SJSA1 (cell line): Measurements from ENCODE around the gene ZNF280A. TPM values are rescaled to one million over a fixed set of nuclear protein-coding genes. Genes with fewer than 3 reads are reported as not detected.

Source experiments
- DNase-seq, 2 experiments: peaks; one replicate each; pipeline ENCODE4 v3.0.0-alpha.2; 2015 to 2020; ENCODE audit warnings: low spot score in 2 of 2, low read depth in 1 of 2
- H3K27ac ChIP-seq: fragments of 250-450 bp; sonication (Bioruptor Pico); 2 replicates; pipeline ENCODE4 v1.5.1; 2020; ENCODE audit warnings: mild to moderate bottlenecking, moderate library complexity
- H3K27me3 ChIP-seq: fragments of 250-450 bp; sonication (Bioruptor Pico); replicated peaks from 2 replicates; pipeline ENCODE4 v1.5.1; 2020; ENCODE audit warnings: mild to moderate bottlenecking, moderate library complexity
- H3K36me3 ChIP-seq: fragments of 250-450 bp; sonication (Bioruptor Pico); 2 replicates; pipeline ENCODE4 v1.5.1; 2020; ENCODE audit warnings: mild to moderate bottlenecking
- H3K4me1 ChIP-seq: fragments of 250-450 bp; sonication (Bioruptor Pico); replicated peaks from 2 replicates; pipeline ENCODE4 v1.6.1; 2021; ENCODE audit warnings: mild to moderate bottlenecking
- H3K4me3 ChIP-seq: fragments of 250-450 bp; sonication (Bioruptor Pico); 2 replicates; pipeline ENCODE4 v1.5.1; 2020; ENCODE audit warnings: mild to moderate bottlenecking
- H3K9me3 ChIP-seq: fragments of 250-450 bp; sonication (Bioruptor Pico); replicated peaks from 2 replicates; pipeline ENCODE4 v1.5.1; 2020; ENCODE audit warnings: mild to moderate bottlenecking
- total RNA-seq: library from RNA; depleted of rRNA; stranded (reverse); fragments of >200 nt; shearing (Covaris generic); gene quantifications from 2 replicates; pipeline ENCODE4 v1.2.3, GENCODE V29; 2014

Gene ZNF280A
- total RNA-seq, 1 experiment from 2014 or later, result 0.32 TPM

DNA sequence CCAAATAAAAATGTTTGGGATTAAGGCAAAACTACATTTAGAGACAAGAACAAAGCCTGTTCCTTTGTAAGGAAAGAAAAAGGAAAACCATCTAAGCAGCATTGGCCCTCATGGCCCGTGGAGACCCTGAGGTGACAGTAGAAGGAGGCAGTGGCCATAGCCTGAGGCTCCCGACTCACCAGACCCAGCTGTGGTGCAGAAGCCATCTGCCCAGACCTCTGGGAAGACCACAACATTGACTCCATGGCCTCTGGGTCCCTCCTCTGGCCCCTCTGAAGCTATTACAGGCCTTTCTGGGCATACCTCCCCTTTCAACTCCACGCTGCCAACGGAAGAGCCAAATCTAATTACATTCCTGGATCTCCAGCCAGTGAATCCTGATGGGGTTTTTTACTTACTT lies 32.6 kb upstream of the ZNF280A start:
- no peak for DNase-seq
- Histone ChIP-seq H3K9me3 (no peaks in the 10 kb centered on the region), H3K4me1 (no peaks in the 10 kb centered on the region), H3K27ac (no peak overlapping the region), H3K4me3 (no peak overlapping the region), H3K27me3 (peaks cover 22% of the 10 kb centered on the region), H3K36me3 (no peaks in the 10 kb centered on the region)

DNA sequence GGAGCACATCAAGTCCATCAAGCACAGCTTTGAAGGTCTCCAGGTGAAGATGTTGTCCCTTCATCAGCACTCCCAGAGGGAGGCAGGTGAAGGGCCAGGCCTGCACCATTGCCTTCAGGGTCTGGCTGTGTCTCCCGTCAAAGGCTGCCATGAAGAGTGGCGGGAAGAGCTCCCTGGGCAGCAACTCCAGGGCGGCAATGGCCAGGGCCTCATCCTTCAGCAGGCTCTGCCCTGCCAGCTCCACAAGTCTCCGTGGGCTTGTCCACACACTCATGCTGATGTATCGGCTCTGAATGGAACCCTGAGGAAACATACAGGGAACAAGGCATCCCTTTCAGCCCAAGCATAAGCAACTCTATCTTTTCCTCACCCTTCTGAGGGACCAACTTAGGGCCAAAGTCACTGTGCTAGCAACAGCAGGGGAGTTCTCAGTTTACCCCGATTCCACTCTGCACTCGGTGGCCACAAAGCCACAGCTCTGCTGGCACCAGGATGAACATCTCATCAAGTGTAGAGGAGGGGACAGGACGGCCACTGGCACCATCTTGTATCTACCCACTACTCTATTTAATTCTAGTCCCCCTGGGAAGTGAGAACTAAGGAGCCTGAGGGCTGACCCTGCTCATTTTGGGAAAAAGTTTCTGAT lies 30.8 kb upstream of the ZNF280A start:
- Histone ChIP-seq H3K27ac (no peak overlapping the region), H3K4me1 (no peaks in the 10 kb centered on the region), H3K36me3 (no peaks in the 10 kb centered on the region), H3K27me3 (peaks cover 30% of the 10 kb centered on the region), H3K4me3 (no peak overlapping the region), H3K9me3 (no peaks in the 10 kb centered on the region)
- DNase-seq, result no peak

DNA sequence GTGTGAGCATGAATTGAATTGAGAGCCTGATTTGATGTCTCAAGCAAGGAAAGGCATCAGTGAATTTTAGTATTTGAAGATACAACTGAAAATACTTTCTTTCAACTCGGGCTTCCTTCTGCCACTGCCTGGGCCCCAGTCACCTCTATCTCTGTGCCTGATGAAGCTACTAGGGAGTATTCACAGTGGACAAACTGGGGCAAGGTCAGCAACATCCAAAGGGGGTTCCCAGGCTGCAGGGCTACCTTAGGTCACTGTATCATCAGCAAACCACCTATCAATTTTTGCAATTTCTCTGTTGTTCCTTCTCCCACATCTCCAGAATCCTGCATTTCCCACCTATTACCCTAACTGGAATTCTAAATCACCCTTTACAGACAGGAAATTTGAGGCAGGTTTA lies 28.8 kb upstream of the ZNF280A start:
- Histone ChIP-seq H3K9me3 (no peaks in the 10 kb centered on the region), H3K4me3 (no peak overlapping the region), H3K27me3 (peaks cover 30% of the 10 kb centered on the region), H3K4me1 (no peaks in the 10 kb centered on the region), H3K27ac (no peak overlapping the region), H3K36me3 (no peaks in the 10 kb centered on the region)
- no peak for DNase-seq

DNA sequence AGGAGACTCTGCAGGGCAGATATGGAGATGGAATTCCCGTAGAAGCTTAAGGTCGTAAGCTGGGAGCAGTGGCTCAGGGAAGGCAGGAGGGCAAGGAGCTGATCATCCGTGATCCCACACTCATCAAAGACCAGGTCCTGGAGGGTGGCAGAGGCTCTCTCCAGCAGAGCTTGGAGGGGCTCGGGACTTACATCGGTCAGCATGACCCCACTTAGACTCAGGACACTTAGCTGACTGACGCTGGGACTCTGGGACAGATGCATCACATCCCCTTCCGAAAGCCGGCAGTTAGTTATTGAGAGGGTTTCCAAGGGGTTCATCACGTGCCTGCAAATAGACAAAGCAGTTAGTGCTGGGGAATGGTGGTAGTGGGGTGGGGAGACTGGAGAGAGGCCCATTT lies 28.2 kb upstream of the ZNF280A start:
- H3K4me3 ChIP-seq, result no peak overlapping the region
- no peak for DNase-seq
- no peaks in the 10 kb centered on the region for H3K9me3 ChIP-seq
- no peaks in the 10 kb centered on the region for H3K36me3 ChIP-seq
- H3K4me1 ChIP-seq, result no peaks in the 10 kb centered on the region
- no peak overlapping the region for H3K27ac ChIP-seq
- H3K27me3 ChIP-seq, result peaks cover 30% of the 10 kb centered on the region

DNA sequence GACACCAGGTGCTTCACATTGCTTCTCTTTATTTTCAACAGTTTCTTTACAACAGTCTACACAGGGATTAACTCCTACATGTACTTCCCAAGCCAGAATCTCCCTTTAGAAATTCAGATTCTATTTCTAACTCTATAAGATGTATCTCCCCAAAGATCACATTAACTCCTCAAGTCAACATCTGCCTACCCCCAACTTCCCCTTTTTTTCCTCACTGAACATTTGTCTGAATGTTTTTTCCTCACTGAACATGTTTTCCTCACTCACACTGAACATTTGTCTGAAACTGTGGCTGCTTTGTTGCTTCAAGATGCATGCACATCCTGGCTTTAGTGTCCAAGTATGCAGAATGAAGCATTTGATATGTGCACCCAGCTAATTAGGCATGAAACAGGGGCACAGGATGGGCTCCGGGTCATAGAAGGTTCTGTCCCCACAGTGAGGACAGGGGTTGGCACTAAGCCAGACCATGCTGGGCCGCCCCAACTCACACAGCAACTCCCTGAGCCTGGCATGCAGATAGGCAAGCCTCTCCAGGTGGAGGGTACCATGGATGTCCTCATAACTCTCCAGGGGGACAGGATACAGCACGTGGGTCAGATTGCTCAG lies 27.7 kb upstream of the ZNF280A start:
- Histone ChIP-seq H3K27ac (no peak overlapping the region), H3K27me3 (peaks cover 31% of the 10 kb centered on the region), H3K4me1 (no peaks in the 10 kb centered on the region), H3K4me3 (no peak overlapping the region), H3K36me3 (no peaks in the 10 kb centered on the region), H3K9me3 (no peaks in the 10 kb centered on the region)
- DNase-seq, result no peak

DNA sequence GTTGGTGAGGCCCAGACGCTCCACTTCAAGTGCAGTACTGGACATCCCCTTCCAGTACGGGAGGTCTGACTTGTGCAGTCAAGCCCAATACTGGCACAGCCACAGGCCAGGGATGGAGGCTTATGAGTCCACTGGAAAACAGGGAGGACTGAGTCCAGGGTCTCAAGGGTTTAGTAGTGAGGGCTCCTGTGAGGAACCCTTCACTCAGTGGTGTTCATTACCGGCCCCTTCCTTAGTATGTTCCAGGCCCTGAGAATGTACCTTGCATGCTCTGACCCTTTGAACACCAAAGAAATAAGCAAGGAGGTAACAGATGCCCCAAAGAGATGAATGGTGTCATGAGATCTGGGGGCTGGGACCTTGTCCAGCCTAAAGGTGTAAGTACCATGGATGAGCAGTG lies 27.2 kb upstream of the ZNF280A start:
- Histone ChIP-seq H3K4me3 (no peak overlapping the region), H3K4me1 (no peaks in the 10 kb centered on the region), H3K27me3 (peaks cover 33% of the 10 kb centered on the region), H3K36me3 (no peaks in the 10 kb centered on the region), H3K27ac (no peak overlapping the region), H3K9me3 (no peaks in the 10 kb centered on the region)
- no peak for DNase-seq

DNA sequence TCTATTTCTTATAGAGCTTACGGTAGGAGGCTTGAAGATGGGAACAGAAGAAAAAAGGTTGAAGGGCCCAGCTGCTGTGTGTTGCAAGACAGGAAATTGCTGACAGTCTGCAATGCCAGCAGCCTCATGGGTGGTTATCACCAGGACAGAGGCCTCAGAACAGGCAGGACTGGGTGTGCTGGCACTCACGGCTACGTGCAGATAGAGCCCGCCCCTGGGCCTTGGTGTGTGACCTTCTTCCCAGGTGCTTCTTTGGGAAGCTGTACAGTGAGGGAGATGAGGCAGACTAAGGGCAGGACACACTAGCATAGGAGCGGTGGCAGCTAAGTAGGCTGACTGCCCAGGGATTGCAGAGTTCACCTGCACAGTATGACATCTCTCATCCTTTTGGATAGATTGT lies 26.4 kb upstream of the ZNF280A start:
- Histone ChIP-seq H3K27ac (no peak overlapping the region), H3K9me3 (no peaks in the 10 kb centered on the region), H3K36me3 (no peaks in the 10 kb centered on the region), H3K4me1 (no peaks in the 10 kb centered on the region), H3K27me3 (peaks cover 31% of the 10 kb centered on the region), H3K4me3 (no peak overlapping the region)
- no peak for DNase-seq

DNA sequence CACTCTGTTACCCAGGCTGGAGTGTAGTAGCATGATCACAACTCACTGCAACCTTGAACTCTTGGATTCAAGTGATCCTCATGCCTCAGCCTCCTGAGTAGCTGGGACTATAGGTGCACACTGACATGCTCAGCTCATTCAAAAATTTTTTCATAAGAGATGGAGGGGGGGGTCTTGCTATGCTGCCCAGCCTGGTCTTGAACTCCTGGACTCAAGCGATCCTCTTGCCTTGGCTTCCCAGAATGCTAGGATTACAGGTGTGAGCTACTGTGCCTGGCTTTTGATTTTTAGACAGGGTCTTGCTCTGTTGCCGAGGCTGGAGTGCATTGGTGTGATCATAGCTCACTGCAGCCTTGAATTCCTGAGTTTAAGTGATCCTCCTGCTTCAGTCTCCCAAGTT lies 25.0 kb upstream of the ZNF280A start:
- Histone ChIP-seq H3K27ac (no peak overlapping the region), H3K4me3 (no peak overlapping the region), H3K9me3 (no peaks in the 10 kb centered on the region), H3K36me3 (no peaks in the 10 kb centered on the region), H3K27me3 (peaks cover 34% of the 10 kb centered on the region; the same call in 1 of the 2 replicates), H3K4me1 (no peaks in the 10 kb centered on the region)
- DNase-seq, result no peak

DNA sequence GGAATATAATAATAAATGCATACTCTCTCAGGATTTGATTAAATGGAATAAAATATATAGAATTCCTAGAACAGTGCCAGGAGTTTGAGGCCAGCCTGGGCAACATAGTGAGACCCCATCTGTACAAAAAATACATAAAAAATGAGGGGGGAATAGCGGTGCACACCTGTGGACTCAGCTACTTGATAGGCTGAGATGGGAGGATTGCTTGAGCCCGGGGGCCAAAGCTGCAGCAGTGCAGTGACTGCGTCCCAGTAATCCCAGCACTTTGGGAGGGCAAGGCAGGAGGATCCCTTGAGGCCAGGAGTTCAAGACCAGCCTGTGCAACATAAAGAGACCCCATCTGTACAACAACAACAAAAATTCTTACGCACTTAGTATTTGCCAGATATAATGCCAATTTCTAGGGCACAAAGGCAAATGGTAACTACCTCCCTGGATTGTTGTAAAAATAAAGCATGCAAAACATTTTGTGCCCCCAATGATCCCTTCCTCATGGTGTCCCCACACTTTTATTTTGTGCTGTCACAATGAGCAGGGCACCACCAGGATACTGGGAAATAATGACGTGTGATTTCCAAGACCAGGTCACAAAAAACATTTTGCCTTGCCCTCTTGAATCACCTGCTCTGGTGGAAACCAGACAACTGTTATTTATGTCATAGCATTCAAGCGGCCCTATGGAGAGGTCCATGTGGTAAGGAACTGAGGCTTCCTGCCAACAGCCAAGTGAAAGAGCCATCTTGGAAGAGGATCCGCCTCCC lies 18.3 kb upstream of the ZNF280A start:
- no peak for DNase-seq
- H3K4me1 ChIP-seq, result no peaks in the 10 kb centered on the region
- H3K27ac ChIP-seq, result no peak overlapping the region
- no peak overlapping the region for H3K4me3 ChIP-seq
- no peaks in the 10 kb centered on the region for H3K9me3 ChIP-seq
- peaks cover 24% of the 10 kb centered on the region; the same call in 1 of the 2 replicates for H3K27me3 ChIP-seq
- no peaks in the 10 kb centered on the region for H3K36me3 ChIP-seq

DNA sequence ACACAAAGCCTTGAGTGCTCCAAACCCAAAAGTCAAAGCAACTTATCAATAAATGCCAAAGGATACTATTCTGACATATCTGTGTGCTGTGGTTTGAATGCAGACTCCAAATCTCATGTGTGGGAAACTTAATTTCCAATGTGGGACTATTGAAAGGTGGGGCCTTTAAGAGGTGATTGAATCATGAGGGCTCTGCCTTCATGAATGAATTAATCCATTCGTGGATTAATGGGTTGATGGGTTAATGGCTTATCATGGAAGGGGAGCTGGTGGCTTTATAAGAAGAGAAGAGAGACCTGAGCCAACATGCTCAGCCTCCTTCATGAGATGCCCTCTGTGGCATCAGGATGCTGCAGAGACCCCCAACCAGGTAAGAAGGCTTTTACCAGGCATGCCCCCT lies 16.8 kb upstream of the ZNF280A start:
- no peak for DNase-seq
- no peaks in the 10 kb centered on the region for H3K9me3 ChIP-seq
- H3K27ac ChIP-seq, result no peak overlapping the region
- H3K27me3 ChIP-seq, result peaks cover 21% of the 10 kb centered on the region; the same call in 1 of the 2 replicates
- H3K4me1 ChIP-seq, result no peaks in the 10 kb centered on the region
- no peak overlapping the region for H3K4me3 ChIP-seq
- no peaks in the 10 kb centered on the region for H3K36me3 ChIP-seq

DNA sequence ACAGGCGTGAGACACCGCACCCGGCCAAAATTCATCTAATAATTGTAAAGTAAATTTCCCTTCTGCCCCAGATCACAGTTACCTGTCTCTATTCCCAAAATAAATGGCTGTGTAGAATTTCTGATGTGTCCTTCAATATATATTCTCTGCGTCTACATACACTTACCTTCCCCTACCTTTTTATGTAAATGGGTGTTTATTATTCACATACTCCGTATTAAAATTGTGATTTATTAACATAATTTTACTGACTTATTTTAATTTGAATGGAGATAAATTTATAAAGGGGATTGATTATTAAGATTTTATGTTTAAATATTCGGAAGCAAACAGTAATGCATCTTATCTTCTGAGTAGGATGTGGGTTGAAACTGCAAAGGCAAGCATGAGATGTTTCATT lies 16.4 kb upstream of the ZNF280A start:
- Histone ChIP-seq H3K9me3 (no peaks in the 10 kb centered on the region), H3K27me3 (peaks cover 21% of the 10 kb centered on the region; the same call in 1 of the 2 replicates)
- no peak for DNase-seq

DNA sequence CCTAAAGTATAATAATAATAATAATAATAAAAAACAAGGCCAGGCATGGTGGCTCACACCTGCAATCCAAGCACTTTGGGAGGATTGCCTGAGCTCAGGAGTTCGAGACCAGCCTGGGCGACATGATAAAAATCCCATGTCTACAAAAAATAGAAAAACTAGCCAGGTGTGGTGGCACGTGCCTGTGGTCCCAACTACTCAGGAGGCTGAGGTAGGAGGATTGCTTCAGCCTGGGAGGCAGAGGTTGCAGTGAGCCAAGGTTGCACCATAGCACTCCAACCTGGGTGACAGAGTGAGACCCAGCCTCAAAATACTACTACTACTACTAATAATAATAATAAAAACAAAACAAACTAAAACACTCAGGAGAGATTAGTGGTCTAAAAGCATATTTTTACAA lies 15.6 kb upstream of the ZNF280A start:
- H3K4me1 ChIP-seq, result no peaks in the 10 kb centered on the region
- H3K27me3 ChIP-seq, result peaks cover 19% of the 10 kb centered on the region; the same call in 1 of the 2 replicates
- no peak for DNase-seq
- H3K27ac ChIP-seq, result no peak overlapping the region
- H3K9me3 ChIP-seq, result no peaks in the 10 kb centered on the region
- H3K4me3 ChIP-seq, result no peak overlapping the region
- H3K36me3 ChIP-seq, result no peaks in the 10 kb centered on the region

More for the DNA sequence above, 16.4 kb upstream of the ZNF280A start:
- Histone ChIP-seq H3K27ac (no peak overlapping the region), H3K36me3 (no peaks in the 10 kb centered on the region), H3K4me1 (no peaks in the 10 kb centered on the region), H3K4me3 (no peak overlapping the region)

DNA sequence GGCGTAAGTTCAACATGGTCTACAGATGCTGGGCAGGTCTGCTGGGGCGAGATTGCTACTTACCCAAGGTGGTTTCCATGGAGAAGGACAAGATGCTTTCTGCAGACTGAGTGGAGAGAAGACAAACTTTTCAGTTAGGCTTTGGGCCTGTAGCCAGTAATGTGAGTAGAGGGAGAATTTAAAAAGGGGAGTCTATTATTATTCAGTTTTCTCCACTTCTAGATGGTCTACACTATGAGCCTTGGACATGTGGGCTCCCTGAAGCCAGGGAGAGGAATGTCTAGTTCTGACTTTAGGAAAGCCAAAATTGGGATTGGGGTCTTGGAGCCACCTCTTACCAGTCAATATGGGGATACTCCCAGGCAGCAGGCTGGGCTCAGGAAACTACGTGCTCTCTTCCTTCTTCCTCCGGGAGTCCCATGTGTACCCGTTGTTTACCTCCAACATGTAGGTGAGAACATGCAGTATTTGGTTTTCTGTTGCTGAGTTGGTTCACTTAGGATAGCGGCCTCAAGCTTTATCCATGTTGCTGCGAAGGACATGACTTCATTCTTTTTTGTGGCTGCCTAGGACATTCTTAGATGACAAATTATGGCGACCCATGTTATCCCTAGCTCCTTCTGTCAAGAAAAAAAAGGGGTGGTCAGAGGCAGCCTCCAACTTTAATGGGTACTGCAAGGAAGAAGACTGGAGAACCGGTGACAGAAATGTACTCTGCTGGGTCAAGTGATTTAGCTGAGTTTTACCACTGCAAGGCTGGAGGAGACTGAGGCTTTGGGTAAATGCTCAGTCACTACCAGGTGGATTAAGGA lies 14.7 kb upstream of the ZNF280A start:
- no peak overlapping the region for H3K4me3 ChIP-seq
- H3K36me3 ChIP-seq, result no peaks in the 10 kb centered on the region
- peaks cover 12% of the 10 kb centered on the region; the same call in 1 of the 2 replicates for H3K27me3 ChIP-seq
- no peak overlapping the region for H3K27ac ChIP-seq
- no peak for DNase-seq
- no peaks in the 10 kb centered on the region for H3K4me1 ChIP-seq
- H3K9me3 ChIP-seq, result no peaks in the 10 kb centered on the region
